ENCODE measurements around the gene PCSK5.

Gene PCSK5

GRCh38 chr9:75967556-75967955 lies 77.1 kb downstream of the PCSK5 start:
- DNase-seq: no peak

GRCh38 chr9:75974016-75974766 lies 83.7 kb downstream of the PCSK5 start:
- no peak for DNase-seq

- DNase-seq: no peak
Measured at GRCh38 chr9:75975071-75975470, 84.6 kb downstream of the PCSK5 start.

GRCh38 chr9:75976549-75976948 lies 86.1 kb downstream of the PCSK5 start:
- no peak for DNase-seq

GRCh38 chr9:75979362-75979761 lies 88.9 kb downstream of the PCSK5 start:
- DNase-seq: peak in 1 of 5 experiments; percentile 5

- no peak for DNase-seq
Measured at GRCh38 chr9:75983319-75984045, 93.0 kb downstream of the PCSK5 start.

GRCh38 chr9:75985515-75985914 lies 95.0 kb downstream of the PCSK5 start:
- no peak for DNase-seq

- DNase-seq: no peak
Measured at GRCh38 chr9:75988663-75989062, 98.2 kb downstream of the PCSK5 start.

GRCh38 chr9:75990156-75990555 lies 99.7 kb downstream of the PCSK5 start:
- DNase-seq: no peak

GRCh38 chr9:75990576-75991304 lies 100.3 kb downstream of the PCSK5 start:
- no peak for DNase-seq

GRCh38 chr9:75992482-75993206 lies 102.2 kb downstream of the PCSK5 start:
- no peak for DNase-seq

- DNase-seq: no peak
Measured at GRCh38 chr9:75993434-75993833, 103.0 kb downstream of the PCSK5 start.

- no peak for DNase-seq
Measured at GRCh38 chr9:75995066-75995465, 104.6 kb downstream of the PCSK5 start.

GRCh38 chr9:75996726-75997125 lies 106.3 kb downstream of the PCSK5 start:
- DNase-seq: no peak

- no peak for DNase-seq
Measured at GRCh38 chr9:75997206-75997605, 106.7 kb downstream of the PCSK5 start.

- DNase-seq: no peak
Measured at GRCh38 chr9:75998096-75998780, 107.8 kb downstream of the PCSK5 start.

GRCh38 chr9:76001459-76001858 lies 111.0 kb downstream of the PCSK5 start:
- no peak for DNase-seq

- DNase-seq: no peak
Measured at GRCh38 chr9:76003041-76003440, 112.6 kb downstream of the PCSK5 start.

GRCh38 chr9:76004526-76004925 lies 114.1 kb downstream of the PCSK5 start:
- DNase-seq: no peak

GRCh38 chr9:76007935-76008334 lies 117.5 kb downstream of the PCSK5 start:
- no peak for DNase-seq

- DNase-seq: no peak
Measured at GRCh38 chr9:76013809-76014208, 123.3 kb downstream of the PCSK5 start.

GRCh38 chr9:76018235-76018634 lies 127.8 kb downstream of the PCSK5 start:
- no peak for DNase-seq

Measured in T-helper 2 cell (primary cell).